Central memory CD8-positive, alpha-beta T cell (primary cell): ENCODE results near the gene TM9SF2.
A peak's percentile ranks its signal among the peaks of the same experiment; 100 is the strongest.
"Not testable (repeated sequence)": the region's sequence is repeated elsewhere in the genome, so short reads cannot be mapped to it uniquely, and the experiment has no call there.

Experiments used
- ATAC-seq: fragments of 150-1000 bp; cut with Tn5 transposase; replicated peaks from 2 replicates; pipeline ENCODE4 v1.10.0; 2022; ENCODE audit warnings: mild to moderate bottlenecking, moderate FRiP score, moderate number of reproducible peaks; ENCODE audit not compliant: poor library complexity, severe bottlenecking; ENCODE audit errors: extremely low read depth
- DNase-seq, 2 donors: peaks; one replicate each; pipeline ENCODE4 v3.0.0; 2021; ENCODE audit warnings: low spot score in 2 of 2
- H3K27ac Mint-ChIP-seq: one replicate; pipeline ENCODE4 v1.8.0; 2022; ENCODE audit warnings: low read depth, mild to moderate bottlenecking, moderate library complexity, mixed read lengths
- H3K27me3 Mint-ChIP-seq: one replicate; pipeline ENCODE4 v1.8.0; 2022; ENCODE audit warnings: mixed read lengths
- H3K36me3 Mint-ChIP-seq: one replicate; pipeline ENCODE4 v1.8.0; 2022; ENCODE audit warnings: mild to moderate bottlenecking, moderate library complexity, mixed read lengths; ENCODE audit not compliant: insufficient read depth
- H3K4me1 Mint-ChIP-seq: one replicate; pipeline ENCODE4 v1.8.0; 2022; ENCODE audit warnings: mixed read lengths
- H3K4me3 Mint-ChIP-seq: one replicate; pipeline ENCODE4 v1.8.0; 2022; ENCODE audit warnings: mild to moderate bottlenecking, moderate library complexity, mixed read lengths
- H3K9me3 Mint-ChIP-seq: one replicate; pipeline ENCODE4 v1.8.0; 2022; ENCODE audit warnings: mixed read lengths

The TM9SF2 gene

DNA sequence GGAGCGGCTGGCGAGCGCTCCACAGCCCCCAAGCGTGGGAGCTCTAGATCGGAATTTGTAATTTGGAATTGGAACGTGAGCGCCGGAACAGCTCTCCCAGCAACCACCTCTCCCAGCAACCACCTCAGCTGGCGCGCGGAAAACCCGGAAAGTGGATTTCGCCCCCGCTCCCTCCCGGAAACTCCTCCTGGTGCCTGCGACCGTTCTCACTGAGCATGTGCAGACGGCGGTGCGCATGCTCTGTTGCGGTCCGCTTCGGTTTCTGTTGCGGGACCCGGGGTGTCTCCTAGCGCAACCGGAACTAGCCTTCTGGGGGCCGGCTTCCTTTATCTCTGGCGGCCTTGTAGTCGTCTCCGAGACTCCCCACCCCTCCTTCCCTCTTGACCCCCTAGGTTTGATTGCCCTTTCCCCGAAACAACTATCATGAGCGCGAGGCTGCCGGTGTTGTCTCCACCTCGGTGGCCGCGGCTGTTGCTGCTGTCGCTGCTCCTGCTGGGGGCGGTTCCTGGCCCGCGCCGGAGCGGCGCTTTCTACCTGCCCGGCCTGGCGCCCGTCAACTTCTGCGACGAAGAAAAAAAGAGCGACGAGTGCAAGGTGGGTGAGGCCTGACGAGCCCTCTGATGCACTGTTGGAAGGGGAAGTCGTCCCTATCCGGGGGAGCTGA, at the start of gene TM9SF2:
Gene TM9SF2 (plus strand): TSS at position 289 of the 664 bp plus-strand sequence. CDS start 135 bp downstream, at position 424.
- DNase-seq, result peak; percentile 94 to 96
- Mint-ChIP-seq H3K36me3 (peaks cover 26% of the 10 kb centered on the region), H3K9me3 (no peaks in the 10 kb centered on the region), H3K27ac (peak within 1 kb of the TSS; percentile 98), H3K4me1 (peaks cover 76% of the 10 kb centered on the region), H3K27me3 (no peaks in the 10 kb centered on the region), H3K4me3 (peak within 1 kb of the TSS; percentile 100)
- ATAC-seq, result peak; percentile 56

- H3K27ac Mint-ChIP-seq, result no peak overlapping the region
- no peak for DNase-seq
- H3K4me3 Mint-ChIP-seq, result no peak overlapping the region
- H3K36me3 Mint-ChIP-seq, result no peaks in the 10 kb centered on the region
- ATAC-seq, result no peak
- peaks cover 6% of the 10 kb centered on the region for H3K9me3 Mint-ChIP-seq
- peaks cover 6% of the 10 kb centered on the region for H3K4me1 Mint-ChIP-seq
- H3K27me3 Mint-ChIP-seq, result peaks cover 46% of the 10 kb centered on the region
Observed at GRCh38 chr13:99454518-99455183, 46.6 kb upstream of the TM9SF2 start.

- H3K9me3 Mint-ChIP-seq, result peaks cover 6% of the 10 kb centered on the region
- no peak overlapping the region for H3K27ac Mint-ChIP-seq
- no peaks in the 10 kb centered on the region for H3K36me3 Mint-ChIP-seq
- H3K27me3 Mint-ChIP-seq, result peaks cover 9% of the 10 kb centered on the region
- peaks cover 5% of the 10 kb centered on the region for H3K4me1 Mint-ChIP-seq
- no peak for DNase-seq
- no peak overlapping the region for H3K4me3 Mint-ChIP-seq
- ATAC-seq, result no peak
Observed at GRCh38 chr13:99459099-99459850, 42.0 kb upstream of the TM9SF2 start.

DNA sequence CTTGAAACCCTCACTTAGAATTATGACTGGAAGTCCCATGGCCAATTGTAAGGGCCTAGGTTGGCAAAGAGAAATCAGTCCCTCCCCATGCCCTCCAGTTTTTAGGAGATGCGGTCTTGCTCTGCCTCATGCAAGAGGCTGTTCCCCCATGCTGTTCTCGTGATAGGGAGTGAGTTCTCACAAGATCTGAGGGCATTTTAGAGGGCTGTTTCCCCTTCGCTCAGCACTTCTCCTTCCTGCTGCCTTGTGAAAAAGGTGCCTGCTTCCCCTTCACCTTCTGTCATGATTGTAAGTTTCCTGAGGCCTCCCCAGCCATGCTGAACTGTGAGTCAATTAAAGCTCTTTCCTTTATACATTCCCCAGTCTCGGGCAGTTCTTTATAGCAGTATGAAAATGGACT, 40.5 kb upstream of the TM9SF2 start:
- not testable (repeated sequence) for ATAC-seq, DNase-seq, H3K36me3 Mint-ChIP-seq, H3K4me3 Mint-ChIP-seq, H3K9me3 Mint-ChIP-seq, H3K27ac Mint-ChIP-seq, H3K27me3 Mint-ChIP-seq
- H3K4me1 Mint-ChIP-seq, result peaks cover 18% of the 10 kb centered on the region

DNA sequence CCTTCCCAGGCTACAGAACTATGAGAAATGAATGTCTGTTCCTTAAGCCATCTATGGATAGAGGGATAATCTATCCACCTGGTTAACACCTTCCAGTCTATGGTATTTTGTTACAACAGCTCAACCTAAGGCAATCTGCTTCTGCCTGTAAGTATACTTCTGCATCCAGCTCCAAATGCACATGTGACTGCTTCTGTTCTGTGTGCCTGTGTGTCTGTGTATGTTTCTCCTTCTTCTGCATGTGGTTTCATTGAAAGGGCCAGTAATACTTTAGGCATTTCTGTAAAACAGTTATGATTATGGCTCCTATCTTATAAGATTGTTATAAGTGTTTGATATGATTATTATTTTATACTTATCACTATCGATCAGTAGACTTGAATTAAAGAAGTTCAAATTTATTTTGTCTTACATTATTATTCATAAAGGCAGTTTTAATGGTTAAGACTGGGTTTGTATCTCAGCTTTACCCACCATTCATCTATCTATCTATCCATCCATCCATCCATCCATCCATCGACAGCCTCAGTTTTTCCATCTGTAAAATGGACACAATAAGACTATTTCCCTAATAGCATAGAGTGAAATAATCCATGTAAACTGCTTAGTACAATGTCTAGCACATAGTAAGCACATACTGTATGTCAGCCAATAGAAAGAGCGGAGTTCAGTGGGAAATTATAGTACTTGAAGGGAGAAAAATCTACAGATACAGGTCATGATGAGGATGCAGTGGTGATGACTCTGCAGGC, 37.5 kb upstream of the TM9SF2 start:
- Mint-ChIP-seq H3K4me3 (peak overlapping the region; percentile 31), H3K4me1 (peaks cover 18% of the 10 kb centered on the region), H3K27me3 (peaks cover 4% of the 10 kb centered on the region), H3K36me3 (no peaks in the 10 kb centered on the region), H3K9me3 (no peaks in the 10 kb centered on the region), H3K27ac (peak overlapping the region; percentile 86)
- ATAC-seq, result no peak
- DNase-seq, result no peak

DNA sequence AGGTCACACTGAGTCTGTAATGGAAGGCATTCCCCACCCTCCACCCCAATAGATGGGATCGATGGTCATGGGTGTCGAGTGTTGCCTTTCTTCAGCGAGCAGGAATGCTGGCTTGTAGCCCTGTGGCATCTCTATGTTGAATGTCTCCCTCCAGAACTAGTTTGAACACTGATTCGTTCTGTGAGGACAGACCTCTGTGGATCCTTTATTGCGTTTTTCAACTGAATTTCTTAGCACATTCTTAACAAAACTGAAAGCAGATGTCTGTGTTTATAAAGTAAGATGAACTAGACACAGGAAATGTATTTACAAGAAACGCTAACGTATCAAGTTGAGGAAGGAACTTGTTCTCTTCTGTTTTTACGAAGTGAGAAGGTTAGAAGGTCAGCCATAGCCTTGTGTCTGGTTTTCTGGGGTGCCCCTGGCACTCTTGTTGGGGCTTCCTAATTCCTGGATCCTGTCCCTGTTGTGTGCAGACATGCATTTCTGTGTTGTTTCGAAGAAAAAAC, 36.8 kb upstream of the TM9SF2 start:
- no peak for DNase-seq
- Mint-ChIP-seq H3K27me3 (peaks cover 11% of the 10 kb centered on the region), H3K36me3 (no peaks in the 10 kb centered on the region), H3K4me3 (peak overlapping the region; percentile 31), H3K27ac (peak overlapping the region; percentile 86), H3K9me3 (no peaks in the 10 kb centered on the region), H3K4me1 (peaks cover 18% of the 10 kb centered on the region)
- peak; percentile 46 for ATAC-seq

DNA sequence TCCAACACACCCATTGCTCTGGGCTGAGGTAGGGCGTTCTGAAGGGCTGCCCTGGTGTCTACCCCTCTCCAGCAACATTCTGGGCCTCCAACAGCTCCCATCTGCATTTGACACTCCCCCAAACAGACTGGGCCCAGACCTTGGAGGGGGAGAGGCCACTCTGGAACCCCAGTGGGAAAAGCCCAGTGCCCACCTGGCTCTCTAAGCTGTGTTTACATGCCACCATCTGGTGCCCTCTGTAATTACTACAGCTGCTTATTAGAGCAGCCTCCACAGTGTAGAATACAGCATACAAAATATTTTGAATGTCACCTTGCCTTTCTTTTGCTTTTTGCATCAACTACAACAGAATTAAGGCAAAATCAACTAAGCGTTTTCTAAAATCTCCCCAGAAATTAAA, 35.8 kb upstream of the TM9SF2 start:
- Mint-ChIP-seq H3K36me3 (no peaks in the 10 kb centered on the region), H3K4me3 (no peak overlapping the region), H3K9me3 (no peaks in the 10 kb centered on the region), H3K4me1 (peaks cover 18% of the 10 kb centered on the region), H3K27me3 (peaks cover 14% of the 10 kb centered on the region), H3K27ac (peak overlapping the region; percentile 86)
- ATAC-seq, result no peak
- no peak for DNase-seq

- no peak for ATAC-seq
- no peak for DNase-seq
- Mint-ChIP-seq H3K9me3 (no peaks in the 10 kb centered on the region), H3K36me3 (no peaks in the 10 kb centered on the region), H3K27ac (no peak overlapping the region), H3K4me1 (peaks cover 18% of the 10 kb centered on the region), H3K4me3 (no peak overlapping the region), H3K27me3 (peaks cover 23% of the 10 kb centered on the region)
Observed at GRCh38 chr13:99467764-99468163, 33.5 kb upstream of the TM9SF2 start.

DNA sequence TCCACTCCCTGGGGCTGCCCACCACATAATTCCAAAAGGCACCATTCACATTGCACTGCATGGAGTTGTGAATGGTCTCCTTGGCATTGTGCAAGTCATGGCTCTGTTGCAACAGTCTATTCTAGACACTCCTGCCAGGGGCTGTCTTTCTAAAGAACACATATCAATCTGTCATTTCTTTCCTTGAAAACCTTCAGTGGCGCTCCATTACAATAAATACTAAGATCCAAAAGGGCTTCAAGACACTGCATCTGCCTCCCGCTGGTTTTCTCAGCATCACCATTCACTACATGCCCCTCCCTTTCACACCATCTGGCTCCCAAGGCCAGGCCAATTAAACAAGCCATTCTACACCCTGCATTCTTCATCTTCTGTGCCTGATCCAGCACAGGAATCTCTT, 32.2 kb upstream of the TM9SF2 start:
- Mint-ChIP-seq H3K36me3 (no peaks in the 10 kb centered on the region), H3K4me3 (no peak overlapping the region), H3K27ac (no peak overlapping the region), H3K9me3 (no peaks in the 10 kb centered on the region), H3K4me1 (peaks cover 15% of the 10 kb centered on the region), H3K27me3 (peaks cover 23% of the 10 kb centered on the region)
- DNase-seq (no peak), ATAC-seq (no peak)

GRCh38 chr13:99470027-99470426, 31.2 kb upstream of the TM9SF2 start:
- no peak for DNase-seq
- H3K27me3 Mint-ChIP-seq, result peaks cover 23% of the 10 kb centered on the region
- H3K27ac Mint-ChIP-seq, result no peak overlapping the region
- ATAC-seq, result no peak
- no peak overlapping the region for H3K4me3 Mint-ChIP-seq
- H3K4me1 Mint-ChIP-seq, result peaks cover 5% of the 10 kb centered on the region
- no peaks in the 10 kb centered on the region for H3K36me3 Mint-ChIP-seq
- no peaks in the 10 kb centered on the region for H3K9me3 Mint-ChIP-seq

DNA sequence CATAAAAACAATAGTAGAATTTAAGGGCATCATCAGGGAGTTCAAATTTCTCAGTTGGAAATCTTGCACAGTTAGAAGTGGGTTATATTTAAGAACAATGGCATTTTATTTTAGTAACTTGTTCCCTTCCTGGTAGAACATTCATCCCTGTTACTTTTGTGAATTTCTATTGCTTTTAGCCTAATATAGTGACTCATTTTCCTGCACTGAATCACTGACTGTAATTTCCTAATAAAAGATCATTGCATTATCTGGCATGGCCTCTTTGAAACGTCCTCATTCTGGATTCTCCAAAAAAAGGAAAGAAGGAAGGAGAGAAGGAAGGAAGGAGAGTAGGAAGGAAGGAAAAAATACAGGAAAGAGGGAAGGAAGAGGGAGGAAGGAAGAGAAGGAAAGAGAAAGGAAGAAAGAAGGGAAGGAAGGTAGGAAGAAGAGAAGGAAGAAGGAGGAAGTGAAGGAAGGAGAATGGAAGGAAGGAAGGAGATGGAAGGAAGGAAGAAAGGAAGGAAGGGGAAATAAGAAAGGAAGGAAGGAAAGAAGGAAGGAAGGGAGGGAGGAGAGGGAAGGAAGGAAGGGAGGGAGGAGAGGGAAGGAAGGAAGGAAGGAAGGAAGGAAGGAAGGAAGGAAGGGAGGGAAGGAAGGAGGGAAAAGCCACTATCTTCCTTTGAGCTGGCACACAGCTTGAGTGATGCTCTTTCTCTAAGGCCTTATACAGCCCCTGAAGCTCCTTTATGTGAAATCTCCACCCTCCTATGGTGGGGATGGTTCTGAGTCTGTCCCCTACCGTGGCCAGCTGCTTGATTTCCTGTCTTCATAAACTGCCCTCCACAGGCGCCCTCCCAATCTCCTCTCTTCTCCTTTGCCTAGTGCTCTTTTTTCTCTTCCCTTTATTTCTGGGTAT, 29.8 kb upstream of the TM9SF2 start:
- peaks cover 23% of the 10 kb centered on the region for H3K27me3 Mint-ChIP-seq
- no peaks in the 10 kb centered on the region for H3K9me3 Mint-ChIP-seq
- H3K4me1 Mint-ChIP-seq, result peaks cover 1% of the 10 kb centered on the region
- H3K36me3 Mint-ChIP-seq, result no peaks in the 10 kb centered on the region
- DNase-seq (no peak), ATAC-seq (no peak)
- H3K4me3 Mint-ChIP-seq, result no peak overlapping the region
- H3K27ac Mint-ChIP-seq, result no peak overlapping the region
